Stomach (tissue), 9 donors: ENCODE measurements around the gene FIGN. TPM values are rescaled to one million over a fixed set of nuclear protein-coding genes. Genes with fewer than 3 reads are reported as not detected.

Experiments
- DNase-seq, 2 donors: peaks; one replicate each; pipeline versions ENCODE4 v3.0.0 to v3.0.0-alpha.2; 2013 to 2019
- H3K27ac ChIP-seq, 5 donors: fragments of 200-600 bp in 4 of 5; sonication (generic) in 4 of 5; one replicate each; pipeline ENCODE4 v1.5.1; 2013 to 2019; ENCODE audit warnings: mild to moderate bottlenecking in 1 of 5, moderate library complexity in 1 of 5
- H3K27me3 ChIP-seq, 3 donors: fragments of 200-600 bp; sonication (generic); one replicate each; pipeline ENCODE4 v1.5.1; 2017 to 2019; ENCODE audit warnings: mixed run types in 1 of 3
- H3K36me3 ChIP-seq, 4 donors: fragments of 200-600 bp; sonication (generic); 1 replicate in 3 of 4; 2 replicates in 1 of 4; pipeline ENCODE4 v1.5.1; 2016 to 2019
- H3K4me1 ChIP-seq, 4 donors: fragments of 200-600 bp; sonication (generic); one replicate each; pipeline ENCODE4 v1.5.1; 2016 to 2019
- H3K4me3 ChIP-seq, 4 donors: fragments of 200-600 bp; sonication (generic) in 3 of 4; one replicate each; pipeline ENCODE4 v1.5.1; 2016 to 2019; ENCODE audit warnings: mild to moderate bottlenecking in 1 of 4
- H3K9me3 ChIP-seq, 4 donors: fragments of 200-600 bp; sonication (generic); one replicate each; pipeline ENCODE4 v1.5.1; 2016 to 2019
- CTCF ChIP-seq, 7 experiments: fragments of 450-650 bp in 4 of 7; fragments of 200-600 bp in 3 of 7; sonication (generic) in 3 of 7; IDR thresholded peaks; one replicate each; pipeline ENCODE4 v1.5.1; 2016 to 2019; ENCODE audit warnings: antibody characterized with exemption in 7 of 7, control low read depth in 2 of 7, mild to moderate bottlenecking in 1 of 7
- EP300 ChIP-seq: sonication (generic); formaldehyde crosslinking; IDR thresholded peaks from one replicate; pipeline ENCODE4 v1.6.1; 2017; ENCODE audit warnings: antibody characterized with exemption
- POLR2A ChIP-seq, 4 donors: fragments of 450-650 bp; IDR thresholded peaks; one replicate each; pipeline ENCODE4 v1.6.1; 2016; ENCODE audit warnings: antibody characterized with exemption in 4 of 4, control low read depth in 2 of 4, mild to moderate bottlenecking in 1 of 4, moderate library complexity in 1 of 4
- POLR2AphosphoS5 ChIP-seq, 3 donors: sonication (generic); formaldehyde crosslinking; IDR thresholded peaks; one replicate each; pipeline ENCODE4 v1.6.1; 2016; ENCODE audit warnings: antibody characterized with exemption in 3 of 3
- WGBS, 5 donors: extraction: QIAGEN DNeasy Blood & Tissue Kit in 3 of 5; methylation state at CpG; one replicate each; pipeline versions ENCODE4 v1.1.5 to v1.1.7; 2013 to 2018; 5-methylcytosine and 5-hydroxymethylcytosine counted together
- intact Hi-C: fragments of 100-400 bp; cut with DNase I; formaldehyde crosslinking; loops from one replicate; pipeline ENCODE4 v1.15.1; 2023; ENCODE audit warnings: low total_unique reads
- polyA plus RNA-seq, 3 donors: library from polyadenylated mRNA; stranded (reverse); fragments of 200-250 nt; gene quantifications; one replicate each; pipeline ENCODE4 v1.2.3, GENCODE V29; 2013
- total RNA-seq, 5 donors: library from RNA; depleted of rRNA; stranded (reverse); fragments of >200 nt; gene quantifications; one replicate each; pipeline versions ENCODE4 v1.1.0 to v1.2.3, GENCODE V29; 2014 to 2016
- donor health status: healthy with polysubstance abuse.
- donor health status: Bipolar disorder and iron deficiency.
- donor health status: healthy.

FIGN gene
- total and polyA plus RNA-seq, 8 donors, result 0.33 to 8.9 (median 2.3) TPM

GRCh38 chr2:163775304-163775703 lies 39.5 kb upstream of the FIGN start:
- TF ChIP-seq POLR2A (IDR thresholded peaks at IDR 0.05) (no peak), POLR2AphosphoS5 (IDR thresholded peaks at IDR 0.05) (no peak), CTCF (IDR thresholded peaks at IDR 0.05) (no peak), EP300 (no peak)
- H3K36me3 ChIP-seq, result no peaks in the 10 kb centered on the region
- WGBS, 5 donors, result 58 to 78% (median 71%) methylated on average over 1 of the region's 1 CpG

GRCh38 chr2:163774862-163775261 lies 39.1 kb upstream of the FIGN start:
- 54 to 66% (median 56%) methylated on average over 2 of the region's 2 CpGs for WGBS, 5 donors
- Histone ChIP-seq H3K4me3 (no peak overlapping the region), H3K9me3 (no peaks in the 10 kb centered on the region), H3K27ac (no peak overlapping the region), H3K36me3 (no peaks in the 10 kb centered on the region), H3K27me3 (no peaks in the 10 kb centered on the region), H3K4me1 (peaks cover 0 to 13% (median 3%) of the 10 kb centered on the region in 4 donors)
- TF ChIP-seq POLR2A (IDR thresholded peaks at IDR 0.05), result no peak
- no peak for TF ChIP-seq CTCF (IDR thresholded peaks at IDR 0.05)
- TF ChIP-seq EP300, result no peak
- no peak for TF ChIP-seq POLR2AphosphoS5 (IDR thresholded peaks at IDR 0.05)
- no peak for DNase-seq
- intact Hi-C loops, result no loop called here

More at GRCh38 chr2:163775304-163775703, 39.5 kb upstream of the FIGN start:
- no peak for DNase-seq
- Histone ChIP-seq H3K4me3 (no peak overlapping the region), H3K27me3 (no peaks in the 10 kb centered on the region), H3K27ac (no peak overlapping the region), H3K9me3 (no peaks in the 10 kb centered on the region), H3K4me1 (peaks cover under 1 to 18% (median 4%) of the 10 kb centered on the region in 4 donors)
- intact Hi-C loops, result no loop called here

DNA sequence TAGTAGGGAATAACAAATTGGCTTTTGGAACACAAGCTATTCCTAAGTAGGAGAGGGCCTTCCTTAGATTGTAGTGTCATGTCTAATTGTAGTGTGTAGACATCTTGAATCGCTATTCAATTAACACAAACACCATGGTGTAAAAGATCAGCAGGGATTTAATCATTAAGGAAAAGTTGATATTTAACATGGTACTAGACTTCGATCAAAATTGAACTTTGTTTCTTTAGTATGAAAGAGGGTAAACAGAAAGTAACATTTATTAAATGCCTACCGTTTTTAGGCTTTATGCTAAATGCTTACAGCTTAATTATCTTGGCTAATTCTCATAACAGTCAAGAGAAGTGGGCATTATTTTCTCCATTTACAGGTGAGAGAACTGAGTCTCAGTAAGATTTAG lies 37.5 kb upstream of the FIGN start:
- no peaks in the 10 kb centered on the region for H3K9me3 ChIP-seq
- H3K27ac ChIP-seq, result no peak overlapping the region
- DNase-seq, result no peak
- peaks cover 0 to 4% (median 2%) of the 10 kb centered on the region in 4 donors for H3K4me1 ChIP-seq
- H3K4me3 ChIP-seq, result no peak overlapping the region
- no peaks in the 10 kb centered on the region for H3K27me3 ChIP-seq
- WGBS, 5 donors, result 72 to 75% (median 73%) methylated on average over 3 of the region's 3 CpGs
- TF ChIP-seq EP300 (no peak), POLR2A (IDR thresholded peaks at IDR 0.05) (no peak), POLR2AphosphoS5 (IDR thresholded peaks at IDR 0.05) (no peak), CTCF (IDR thresholded peaks at IDR 0.05) (no peak)
- intact Hi-C loops, result no loop called here
- no peaks in the 10 kb centered on the region for H3K36me3 ChIP-seq

DNA sequence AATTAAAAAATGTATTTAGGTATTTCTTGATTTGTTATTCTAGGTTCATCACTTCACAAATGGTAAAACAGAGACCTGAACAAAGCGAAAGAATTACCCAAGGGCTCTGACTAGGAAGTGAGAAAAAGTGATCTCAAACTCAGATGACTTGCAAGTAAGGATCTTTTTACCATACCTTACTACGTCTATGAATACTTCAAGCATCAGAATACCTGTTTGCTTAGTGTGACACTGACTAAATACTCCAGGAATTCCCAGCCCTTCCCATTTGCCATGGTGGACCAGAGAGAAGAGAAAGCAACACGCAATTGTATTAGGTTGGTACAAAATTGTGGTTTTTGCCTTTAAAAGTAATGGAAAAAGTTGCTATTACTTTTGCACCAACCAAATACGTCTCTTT lies 35.8 kb upstream of the FIGN start:
- H3K9me3 ChIP-seq, result no peaks in the 10 kb centered on the region
- TF ChIP-seq POLR2A (IDR thresholded peaks at IDR 0.05) (no peak), POLR2AphosphoS5 (IDR thresholded peaks at IDR 0.05) (no peak), EP300 (no peak), CTCF (IDR thresholded peaks at IDR 0.05) (no peak)
- no peaks in the 10 kb centered on the region for H3K36me3 ChIP-seq
- H3K27ac ChIP-seq, result no peak overlapping the region
- no peaks in the 10 kb centered on the region for H3K27me3 ChIP-seq
- intact Hi-C loops, result no loop called here
- no peak overlapping the region for H3K4me3 ChIP-seq
- no peaks in the 10 kb centered on the region for H3K4me1 ChIP-seq
- 87 to 95% (median 91%) methylated on average over 4 of the region's 4 CpGs for WGBS, 5 donors
- no peak for DNase-seq
